ENCODE results near the gene CDK11B. TPM values are rescaled to one million over a fixed set of nuclear protein-coding genes. Genes with fewer than 3 reads are reported as not detected.

The CDK11B gene
- total and polyA plus RNA-seq, 2 experiments from 2014 or later, result 22.4 to 76.7 TPM

GRCh38 chr1:1602304-1602967, 56.4 kb downstream of the CDK11B start:
- Histone ChIP-seq H3K4me1 (ENCODE audit: insufficient read depth) (no peaks in the 10 kb centered on the region; the same call in 1 of the 2 replicates), H3K27me3 (ENCODE audit: insufficient read depth) (peaks cover 34% of the 10 kb centered on the region), H2AFZ (no peak overlapping the region), H3K4me2 (no peak overlapping the region), H3K36me3 (ENCODE audit: insufficient read depth) (no peaks in the 10 kb centered on the region), H3K79me2 (replicated peaks; ENCODE audit: insufficient read depth) (no peaks in the 10 kb centered on the region), H3K27ac (ENCODE audit: low read depth) (no peak overlapping the region), H4K20me1 (replicated peaks; ENCODE audit: insufficient read depth) (no peaks in the 10 kb centered on the region), H3K4me3 (no peak overlapping the region), H3F3A (replicated peaks; ENCODE audit: low read depth) (peaks cover 5% of the 10 kb centered on the region; the same call in 1 of the 2 replicates), H3K9me2 (ENCODE audit: insufficient read depth) (no peaks in the 10 kb centered on the region)
- TF ChIP-seq EZH2 (IDR thresholded peaks at IDR 0.05; ENCODE audit: low read depth, unreplicated experiment) (no peak), STAT1 (IDR thresholded peaks at IDR 0.05; ENCODE audit: unreplicated experiment) (no peak), NANOG (IDR thresholded peaks at IDR 0.05; ENCODE audit: borderline replicate concordance) (no peak), POLR2AphosphoS5 (IDR thresholded peaks at IDR 0.05; ENCODE audit: low read depth) (no peak), ETS1 (IDR thresholded peaks at IDR 0.05) (no peak), ZNF331 (CRISPR knock-in tag; IDR thresholded peaks at IDR 0.05; ENCODE audit: low read depth) (no peak), REST (IDR thresholded peaks at IDR 0.05; ENCODE audit: unreplicated experiment) (no peak), ZNF114 (CRISPR knock-in tag; IDR thresholded peaks at IDR 0.05) (no peak), EZH2phosphoT487 (IDR thresholded peaks at IDR 0.05; ENCODE audit: unreplicated experiment) (no peak), CREB1 (CRISPR knock-in tag; IDR thresholded peaks at IDR 0.05; ENCODE audit: low read depth) (no peak), JUNB (IDR thresholded peaks at IDR 0.05; ENCODE audit: unreplicated experiment) (no peak), CTCF (conservative IDR thresholded peaks at IDR 0.05; ENCODE audit: low read depth in 2 of 2) (no peak), ZNF462 (CRISPR knock-in tag; IDR thresholded peaks at IDR 0.05) (no peak)
- Mint-ChIP-seq H3K4me3 (no peak overlapping the region), H3K9me3 (no peaks in the 10 kb centered on the region), H3K4me1 (peaks cover 11% of the 10 kb centered on the region), H3K27me3 (ENCODE audit: insufficient read depth, low read depth, poor library complexity) (peaks cover 48% of the 10 kb centered on the region), H3K36me3 (ENCODE audit: low read depth) (no peaks in the 10 kb centered on the region), H3K27ac (no peak overlapping the region)
- no peak for ATAC-seq
- no peak for DNase-seq (ENCODE audit: low spot score)
